LNCAP (cell line): ENCODE data around the gene DOCK4.

Experiments
- TF ChIP-seq, protein P1 (sequence below): fragments of 450-650 bp; IDR thresholded peaks from 2 replicates; pipeline ENCODE4 v1.5.1; 2017; ENCODE audit warnings: mild to moderate bottlenecking

Gene DOCK4

DNA sequence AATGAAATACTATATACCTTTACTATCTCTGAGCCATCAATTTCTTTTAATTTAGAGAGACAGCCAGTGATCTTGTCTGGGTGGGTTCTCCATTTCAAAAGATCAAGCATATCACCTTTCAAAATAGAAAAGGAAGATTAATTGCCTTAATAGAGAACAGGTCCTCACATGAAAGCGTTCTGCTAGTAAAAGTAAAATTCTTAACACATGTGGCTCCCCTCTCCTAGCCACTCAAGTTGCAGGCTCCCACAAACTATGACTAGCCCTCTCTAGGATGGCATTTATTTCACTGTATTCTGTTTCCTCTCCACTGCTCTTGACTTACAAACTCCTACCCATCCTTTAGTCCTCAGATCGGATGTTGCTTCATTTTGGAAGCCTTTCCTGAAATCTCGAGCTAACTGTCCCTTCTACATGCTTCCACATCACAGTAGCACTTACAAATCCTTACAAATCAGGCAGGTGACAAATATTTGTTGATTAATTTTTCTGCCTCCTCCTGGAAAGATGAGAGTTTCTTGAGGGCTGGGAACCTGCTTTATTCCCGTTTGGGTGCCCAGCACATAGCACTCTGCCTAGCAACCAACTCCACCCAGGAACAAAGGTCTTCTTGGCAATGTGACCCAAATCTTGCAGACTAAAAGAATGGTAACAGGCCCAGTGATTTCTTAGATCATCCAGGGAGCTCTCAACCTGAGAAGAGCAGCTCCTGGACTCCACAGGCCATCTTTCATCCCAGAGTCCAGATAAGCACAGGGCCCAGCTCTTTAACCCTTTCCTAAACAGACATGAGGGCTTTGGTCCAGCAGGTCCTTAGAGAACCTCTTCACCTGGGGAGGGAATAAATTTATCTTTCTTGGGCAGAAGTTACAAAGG lies 333.5 kb downstream of the DOCK4 start:
- TF ChIP-seq, protein P1, sequence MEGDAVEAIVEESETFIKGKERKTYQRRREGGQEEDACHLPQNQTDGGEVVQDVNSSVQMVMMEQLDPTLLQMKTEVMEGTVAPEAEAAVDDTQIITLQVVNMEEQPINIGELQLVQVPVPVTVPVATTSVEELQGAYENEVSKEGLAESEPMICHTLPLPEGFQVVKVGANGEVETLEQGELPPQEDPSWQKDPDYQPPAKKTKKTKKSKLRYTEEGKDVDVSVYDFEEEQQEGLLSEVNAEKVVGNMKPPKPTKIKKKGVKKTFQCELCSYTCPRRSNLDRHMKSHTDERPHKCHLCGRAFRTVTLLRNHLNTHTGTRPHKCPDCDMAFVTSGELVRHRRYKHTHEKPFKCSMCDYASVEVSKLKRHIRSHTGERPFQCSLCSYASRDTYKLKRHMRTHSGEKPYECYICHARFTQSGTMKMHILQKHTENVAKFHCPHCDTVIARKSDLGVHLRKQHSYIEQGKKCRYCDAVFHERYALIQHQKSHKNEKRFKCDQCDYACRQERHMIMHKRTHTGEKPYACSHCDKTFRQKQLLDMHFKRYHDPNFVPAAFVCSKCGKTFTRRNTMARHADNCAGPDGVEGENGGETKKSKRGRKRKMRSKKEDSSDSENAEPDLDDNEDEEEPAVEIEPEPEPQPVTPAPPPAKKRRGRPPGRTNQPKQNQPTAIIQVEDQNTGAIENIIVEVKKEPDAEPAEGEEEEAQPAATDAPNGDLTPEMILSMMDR, result no peak

DNA sequence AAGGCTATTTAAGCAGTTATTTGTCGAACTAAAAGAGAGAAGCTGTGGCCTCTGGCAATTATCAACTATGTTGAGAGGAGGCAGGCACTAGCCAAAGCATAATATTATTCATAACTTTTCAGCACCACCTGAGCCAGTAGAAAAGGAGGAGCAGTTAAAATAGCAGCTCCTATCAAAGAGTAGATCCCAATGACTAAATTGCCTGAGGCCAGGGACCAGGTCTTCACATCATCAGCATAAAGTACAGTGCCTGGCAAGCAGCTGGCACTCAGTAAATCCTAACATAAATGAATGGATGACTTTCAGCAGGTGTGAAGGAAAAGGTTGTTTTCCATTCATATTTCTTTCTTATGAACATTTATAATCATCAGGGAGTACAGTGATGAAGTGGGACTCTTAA lies 334.9 kb downstream of the DOCK4 start:
- TF ChIP-seq, protein P1, result no peak

DNA sequence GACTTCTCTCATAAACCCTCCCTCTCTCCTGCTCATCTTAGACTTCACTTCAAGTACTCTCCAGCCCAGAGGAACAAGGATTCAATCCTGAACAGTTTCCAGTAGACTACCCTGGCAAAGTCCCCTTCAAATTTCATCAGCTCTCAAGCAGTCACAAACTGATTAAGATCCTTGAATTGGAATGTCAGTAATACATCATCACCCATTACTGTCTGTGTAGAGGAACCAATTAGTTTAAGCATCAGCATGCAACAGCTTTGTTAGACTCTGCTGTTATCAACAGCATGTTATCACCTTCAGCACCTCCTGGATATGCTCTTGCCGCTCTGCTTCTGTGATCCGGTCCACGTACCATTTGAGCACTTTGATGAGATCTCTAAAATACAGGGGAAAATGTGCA lies 336.9 kb downstream of the DOCK4 start:
- TF ChIP-seq, protein P1, result no peak

DNA sequence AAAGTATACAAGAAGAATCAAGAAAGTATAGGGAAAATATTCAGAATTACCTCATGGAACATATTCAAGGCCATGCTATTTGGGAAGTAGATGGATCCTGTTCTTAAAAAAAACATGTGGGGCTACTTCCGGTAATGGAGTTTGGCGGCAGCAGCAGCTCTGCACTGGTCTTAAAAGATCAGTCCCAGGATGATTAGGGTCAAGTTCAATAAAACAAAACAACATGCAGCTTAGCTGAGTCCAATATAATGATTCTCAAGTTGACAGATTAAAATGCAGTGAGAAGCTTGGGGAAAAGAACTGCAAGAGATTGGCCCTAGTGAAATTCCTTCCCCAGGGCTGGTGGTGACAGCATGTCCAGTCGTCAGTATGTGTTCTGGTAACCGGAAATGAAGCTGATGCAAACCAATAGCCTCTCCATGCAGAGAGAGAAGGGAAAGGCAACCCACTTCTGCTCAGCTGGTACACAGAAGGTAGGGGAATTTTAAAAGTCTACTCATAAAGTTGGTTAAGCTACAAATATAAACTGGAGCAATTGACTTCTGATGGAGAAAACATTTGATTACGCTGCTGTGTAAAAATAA lies 338.8 kb downstream of the DOCK4 start:
- TF ChIP-seq, protein P1, result no peak

DNA sequence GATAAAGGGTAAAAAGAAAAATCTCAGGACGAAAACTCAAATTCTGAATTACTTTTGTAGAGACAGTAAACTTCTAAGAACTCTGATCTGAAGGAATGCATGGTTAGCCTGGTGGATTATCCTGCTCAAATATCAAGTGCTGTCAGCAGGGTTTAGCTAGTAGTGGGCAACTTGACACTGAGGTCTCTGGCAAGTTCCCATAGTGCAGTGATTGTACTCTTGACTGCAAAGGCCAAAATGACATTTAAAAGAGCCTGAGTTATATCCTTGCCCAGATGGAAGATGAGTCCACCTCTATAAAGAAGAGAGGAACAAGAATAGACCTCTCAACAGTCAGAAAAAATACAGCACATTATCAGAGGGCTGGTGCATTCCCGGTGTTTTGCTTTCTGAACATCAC lies 339.4 kb downstream of the DOCK4 start:
- TF ChIP-seq, protein P1, result no peak

DNA sequence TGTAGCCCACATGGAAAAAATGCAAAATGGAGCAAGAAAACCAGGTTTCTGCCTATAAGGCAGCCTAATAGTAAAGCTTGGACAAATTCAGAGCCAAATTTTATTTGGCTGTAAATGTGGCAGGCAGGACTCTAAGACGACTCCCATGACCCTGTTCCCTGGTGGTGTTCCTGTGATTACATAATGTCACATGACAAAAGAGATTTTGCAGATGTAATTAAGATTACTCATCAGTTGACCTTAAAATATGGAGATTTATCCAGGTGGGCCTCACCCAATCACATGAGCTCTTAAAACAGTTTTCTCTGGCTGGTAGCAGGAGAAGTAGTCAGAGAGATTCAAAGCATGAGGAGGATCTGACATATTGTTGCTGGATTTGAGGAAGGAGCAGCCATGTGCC lies 340.8 kb downstream of the DOCK4 start:
- TF ChIP-seq, protein P1, result no peak

DNA sequence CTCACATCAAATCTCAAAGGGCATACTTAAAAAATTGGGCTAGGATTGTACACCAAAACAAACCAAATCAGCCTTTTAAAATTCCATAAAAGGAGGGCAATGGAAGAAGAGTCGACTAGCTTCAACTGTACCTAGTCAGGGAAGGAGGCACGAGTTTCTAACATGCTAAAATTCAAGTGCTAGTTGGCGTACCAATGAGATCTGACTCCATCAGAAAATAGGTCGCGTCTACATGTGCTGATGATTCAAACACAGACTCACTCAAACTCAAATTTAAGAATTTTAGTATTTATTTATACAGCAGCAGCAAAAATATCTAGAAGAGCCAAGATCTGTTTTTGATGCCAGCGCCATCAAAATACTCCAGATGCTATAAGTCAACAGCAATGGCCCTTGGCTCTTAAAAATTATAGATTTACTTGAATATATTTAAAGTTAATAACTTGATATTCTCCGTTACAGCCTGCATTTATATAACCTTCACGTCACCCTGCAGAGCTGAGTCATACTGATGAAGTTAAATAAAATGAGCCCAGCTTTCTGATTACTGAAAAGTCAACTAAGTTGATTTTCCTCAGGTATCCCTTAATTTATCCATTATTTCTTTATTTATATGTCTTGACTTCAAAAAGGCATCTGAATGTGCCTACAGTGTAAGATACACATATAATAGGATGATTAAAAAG lies 341.8 kb downstream of the DOCK4 start:
- TF ChIP-seq, protein P1, result no peak
